HepG2 (cell line): ENCODE results near the gene MYO3B. TPM values are rescaled to one million over a fixed set of nuclear protein-coding genes. Genes with fewer than 3 reads are reported as not detected.

Experiments
- ATAC-seq: fragments of 200-7000 bp; cut with Tn5 transposase; 3 replicates; pipeline ENCODE4 v1.9.1; 2020; ENCODE audit warnings: mild to moderate bottlenecking, moderate library complexity
- BruUV-seq: library from RNA; stranded (reverse); fragments of 400-500 nt; replicated peaks from 2 replicates; lab custom pipeline; 2021; lab: Mats Ljungman, UMichigan
- CTCF ChIA-PET: fragments of 300-600 bp; formaldehyde crosslinking; extraction: SDS; loops from one replicate; lab custom pipeline; 2021; ENCODE audit warnings: low total read pairs, inconsistent platforms, low intra/inter-chr PET ratio; lab: Yijun Ruan, JAX
- POLR2A ChIA-PET: fragments of 350-600 bp; sonication (Branson Sonifier 250); formaldehyde crosslinking; loops from one replicate; lab custom pipeline; 2020; ENCODE audit warnings: antibody characterized with exemption, inconsistent platforms; lab: Yijun Ruan, JAX
- DNase-seq: peaks from one replicate; pipeline ENCODE4 v3.0.0-alpha.2; 2015; ENCODE audit warnings: low spot score
- FAIRE-seq: peaks from 3 replicates; lab custom pipeline; 2011; peaks lifted over from hg19 to GRCh38; lab: Jason Lieb, UNC
- H2AFZ ChIP-seq: one replicate; pipeline ENCODE4 v1.6.1; 2011; ENCODE audit warnings: low read length, inconsistent platforms
- H3K27ac ChIP-seq: fragments of 300-600 bp; 3 replicates; pipeline ENCODE4 v1.8.0; 2011; ENCODE audit warnings: mixed run types, mild to moderate bottlenecking, mixed read lengths, low read length, inconsistent platforms; ENCODE audit not compliant: insufficient read depth; ENCODE audit errors: extremely low read length
- H3K27me3 ChIP-seq, 2 experiments: fragments of 200-600 bp in 1 of 2; 2 replicates in 1 of 2; 3 replicates in 1 of 2; pipeline versions ENCODE4 v1.6.0 to v1.8.0; 2011; ENCODE audit warnings: low read length in 2 of 2, mild to moderate bottlenecking in 2 of 2, moderate library complexity in 2 of 2, inconsistent platforms in 1 of 2; ENCODE audit not compliant: insufficient read depth in 2 of 2, control insufficient read depth in 1 of 2
- H3K36me3 ChIP-seq, 2 experiments: fragments of 200-600 bp in 1 of 2; replicated peaks in 1 of 2; 2 replicates in 1 of 2; 3 replicates in 1 of 2; pipeline versions ENCODE4 v1.5.1 to v1.8.0; 2011; ENCODE audit warnings: low read length in 2 of 2, inconsistent platforms in 1 of 2; ENCODE audit not compliant: insufficient read depth in 2 of 2, control insufficient read depth in 1 of 2
- H3K4me1 ChIP-seq: 2 replicates; pipeline ENCODE4 v1.5.1; 2012; ENCODE audit warnings: low read length, inconsistent platforms; ENCODE audit not compliant: insufficient read depth
- H3K4me2 ChIP-seq: 2 replicates; pipeline ENCODE4 v1.6.0; 2011; ENCODE audit warnings: low read depth, low read length, inconsistent platforms
- H3K4me3 ChIP-seq, 3 experiments: fragments of 200-600 bp in 1 of 3; sonication (generic), shearing (Covaris generic) in 1 of 3; replicated peaks in 1 of 3; 2 replicates each; pipeline ENCODE4 v1.5.1; 2011 to 2016; ENCODE audit warnings: low read length in 3 of 3, inconsistent platforms in 2 of 3, low read depth in 2 of 3, mild to moderate bottlenecking in 2 of 3, control low read depth in 1 of 3, mixed read lengths in 1 of 3; ENCODE audit not compliant: insufficient read depth in 1 of 3
- H3K79me2 ChIP-seq: one replicate; pipeline ENCODE4 v1.6.1; 2011; ENCODE audit warnings: low read length, inconsistent platforms; ENCODE audit not compliant: insufficient read depth
- H3K9ac ChIP-seq: 2 replicates; pipeline ENCODE4 v1.6.0; 2011; ENCODE audit warnings: mild to moderate bottlenecking, low read depth, low read length, inconsistent platforms; ENCODE audit not compliant: insufficient read depth
- H3K9me3 ChIP-seq: 2 replicates; pipeline ENCODE4 v1.5.1; 2012; ENCODE audit warnings: mild to moderate bottlenecking, low read length
- H4K20me1 ChIP-seq: 2 replicates; pipeline ENCODE4 v1.6.0; 2011; ENCODE audit warnings: inconsistent platforms, mild to moderate bottlenecking, low read length, moderate library complexity; ENCODE audit not compliant: insufficient read depth
- CBX1 ChIP-seq: IDR thresholded peaks from one replicate; pipeline ENCODE4 v1.6.1; 2016; ENCODE audit warnings: antibody characterized with exemption, low read depth
- GABPA ChIP-seq, 2 experiments: IDR thresholded peaks; 2 replicates each; pipeline ENCODE4 v1.6.1; 2011 to 2016; ENCODE audit warnings: low read depth in 2 of 2, low read length in 1 of 2, missing biosample characterization in 1 of 2, missing genetic modification characterization in 1 of 2
- GPN1 ChIP-seq: sonication (generic); formaldehyde crosslinking; IDR thresholded peaks from 2 replicates; pipeline ENCODE4 v1.5.1; 2020; ENCODE audit warnings: missing genetic modification reagents, borderline replicate concordance
- NFIB ChIP-seq: sonication (generic); formaldehyde crosslinking; IDR thresholded peaks from 2 replicates; pipeline ENCODE4 v1.9.0; 2021; ENCODE audit warnings: missing genetic modification reagents, mild to moderate bottlenecking, borderline replicate concordance
- NFYC ChIP-seq: IDR thresholded peaks from 2 replicates; pipeline ENCODE4 v1.6.1; 2016; ENCODE audit warnings: missing genetic modification reagents, missing compliant biosample characterization
- PAX8 ChIP-seq: sonication (generic); formaldehyde crosslinking; IDR thresholded peaks from 2 replicates; pipeline ENCODE4 v1.8.0; 2022; ENCODE audit warnings: mild to moderate bottlenecking, missing genetic modification reagents, borderline replicate concordance
- TP53 ChIP-seq: sonication (generic); formaldehyde crosslinking; conservative IDR thresholded peaks from 2 replicates; pipeline ENCODE4 v1.4.0; 2020; ENCODE audit warnings: missing genetic modification reagents
- ZMYM2 ChIP-seq: sonication (generic); formaldehyde crosslinking; IDR thresholded peaks from 2 replicates; pipeline ENCODE4 v1.8.0; 2022; ENCODE audit warnings: mild to moderate bottlenecking, missing genetic modification reagents
- ZNF614 ChIP-seq: IDR thresholded peaks from 2 replicates; pipeline ENCODE4 v1.6.1; 2018; ENCODE audit warnings: missing biosample characterization, missing genetic modification reagents, inconsistent platforms, borderline replicate concordance
- ZNF772 ChIP-seq: sonication (generic); formaldehyde crosslinking; IDR thresholded peaks from 2 replicates; pipeline ENCODE4 v1.5.0; 2020; ENCODE audit warnings: mild to moderate bottlenecking, missing genetic modification reagents
- ZNF790 ChIP-seq: sonication (generic); formaldehyde crosslinking; IDR thresholded peaks from 2 replicates; pipeline ENCODE4 v1.8.0; 2022; ENCODE audit warnings: missing genetic modification reagents, mild to moderate bottlenecking, borderline replicate concordance
- ZNF83 ChIP-seq: sonication (generic); formaldehyde crosslinking; IDR thresholded peaks from 2 replicates; pipeline ENCODE4 v1.4.0; 2020; ENCODE audit warnings: missing genetic modification reagents, mild to moderate bottlenecking, borderline replicate concordance
- ZNF839 ChIP-seq: sonication (generic); formaldehyde crosslinking; IDR thresholded peaks from 2 replicates; pipeline ENCODE4 v1.4.0; 2020; ENCODE audit warnings: missing genetic modification reagents, mild to moderate bottlenecking, borderline replicate concordance
- WGBS: methylation state at CpG from one replicate; pipeline ENCODE4 v1.1.6; 2017; ENCODE audit warnings: low lambda C conversion rate; 5-methylcytosine and 5-hydroxymethylcytosine counted together
- in situ Hi-C: cut with HindIII; loops from 2 replicates; pipeline ENCODE4 v1.10.0; 2017; ENCODE audit warnings: low pct_unique_long_range_greater_than_20kb; ENCODE audit not compliant: extremely low pct_ligation_motif_present
- intact Hi-C: fragments of 100-400 bp; cut with micrococcal nuclease; formaldehyde crosslinking; loops from one replicate; pipeline ENCODE4 v1.10.0; 2022; ENCODE audit not compliant: unreplicated experiment
- polyA plus RNA-seq, 8 experiments: library from polyadenylated mRNA; depleted of rRNA in 3 of 8; stranded (reverse) in 7 of 8; unstranded in 1 of 8; fragments of >200 nt; fragmentation: Illumina TruSeq in 4 of 8; extraction: Trizol in 4 of 8; gene quantifications; 2 replicates each; pipeline versions ENCODE4 v1.2.1 to v1.2.3, GENCODE V29; 2011 to 2016; ENCODE audit warnings: low read depth in 4 of 8, missing spikeins in 1 of 8, mixed read lengths in 1 of 8; ENCODE audit not compliant: insufficient read depth in 1 of 8
- total RNA-seq, 5 experiments: library from RNA; depleted of rRNA; stranded (reverse); fragments of >200 nt; fragmentation: Illumina TruSeq; extraction: Trizol; gene quantifications; 2 replicates each; pipeline ENCODE4 v1.2.3, GENCODE V29; 2016; ENCODE audit warnings: low read depth in 1 of 5
- TF ChIP-seq, protein P1 (sequence below): sonication (generic); formaldehyde crosslinking; IDR thresholded peaks from 2 replicates; pipeline ENCODE4 v1.4.0; 2020; ENCODE audit warnings: missing genetic modification reagents
- TF ChIP-seq, protein P2 (sequence below): sonication (generic); formaldehyde crosslinking; IDR thresholded peaks from 2 replicates; pipeline ENCODE4 v1.5.1; 2020; ENCODE audit warnings: mild to moderate bottlenecking, missing genetic modification reagents, moderate library complexity

MYO3B gene
- total and polyA plus RNA-seq, 2 of the 13 experiments (the other 11 are each of a cell fraction or from before 2014, with no cell fraction given): 0.01 TPM; not detected in 1

DNA sequence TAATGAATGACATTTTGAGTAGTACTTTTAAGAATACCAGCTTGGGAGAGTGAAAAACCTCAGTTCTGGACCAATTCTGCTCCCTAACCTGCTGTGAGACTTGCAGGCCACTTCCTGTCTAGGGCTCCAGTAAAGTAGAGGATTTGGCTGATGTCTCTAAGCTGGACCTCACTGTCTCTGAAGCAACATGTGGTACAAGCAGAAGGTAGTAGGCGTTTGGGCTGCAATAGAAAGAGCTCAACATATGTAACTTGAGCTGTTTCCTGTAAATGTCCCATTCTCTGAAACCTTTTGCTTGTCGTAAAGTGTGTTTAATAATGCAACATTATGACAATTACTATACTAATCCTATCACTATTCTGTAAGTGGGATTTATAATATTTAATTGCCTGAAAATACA lies 213.1 kb downstream of the MYO3B start:
- intact Hi-C loops (no loop called here), in situ Hi-C loops (no loop called here)
- ChIA-PET POLR2A (no interaction called here), CTCF (no interaction called here)
- H3K4me1 ChIP-seq: peaks cover 16% of the 10 kb centered on the region
- 19% methylated on average over 2 of the region's 2 CpGs for WGBS
- FAIRE-seq (no peak), ATAC-seq (no peak), DNase-seq (no peak)
- TF ChIP-seq ZNF614 (CRISPR knock-in tag) (no peak), ZNF83 (CRISPR knock-in tag) (no peak), ZNF772 (CRISPR knock-in tag) (no peak), ZMYM2 (no peak), ZNF839 (CRISPR knock-in tag) (no peak), GABPA (IDR thresholded peaks at IDR 0.05; ENCODE audit: low read depth, low read length) (no peak), GABPA (CRISPR knock-in tag; IDR thresholded peaks at IDR 0.05; ENCODE audit: low read depth) (no peak), NFYC (no peak), PAX8 (no peak), ZNF790 (CRISPR knock-in tag) (no peak), CBX1 (no peak), NFIB (no peak), TP53 (CRISPR knock-in tag) (no peak), GPN1 (CRISPR knock-in tag) (no peak)
- TF ChIP-seq, protein P1, sequence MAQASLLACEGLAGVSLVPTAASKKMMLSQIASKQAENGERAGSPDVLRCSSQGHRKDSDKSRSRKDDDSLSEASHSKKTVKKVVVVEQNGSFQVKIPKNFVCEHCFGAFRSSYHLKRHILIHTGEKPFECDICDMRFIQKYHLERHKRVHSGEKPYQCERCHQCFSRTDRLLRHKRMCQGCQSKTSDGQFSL (CRISPR knock-in tag): no peak
- TF ChIP-seq, protein P2, sequence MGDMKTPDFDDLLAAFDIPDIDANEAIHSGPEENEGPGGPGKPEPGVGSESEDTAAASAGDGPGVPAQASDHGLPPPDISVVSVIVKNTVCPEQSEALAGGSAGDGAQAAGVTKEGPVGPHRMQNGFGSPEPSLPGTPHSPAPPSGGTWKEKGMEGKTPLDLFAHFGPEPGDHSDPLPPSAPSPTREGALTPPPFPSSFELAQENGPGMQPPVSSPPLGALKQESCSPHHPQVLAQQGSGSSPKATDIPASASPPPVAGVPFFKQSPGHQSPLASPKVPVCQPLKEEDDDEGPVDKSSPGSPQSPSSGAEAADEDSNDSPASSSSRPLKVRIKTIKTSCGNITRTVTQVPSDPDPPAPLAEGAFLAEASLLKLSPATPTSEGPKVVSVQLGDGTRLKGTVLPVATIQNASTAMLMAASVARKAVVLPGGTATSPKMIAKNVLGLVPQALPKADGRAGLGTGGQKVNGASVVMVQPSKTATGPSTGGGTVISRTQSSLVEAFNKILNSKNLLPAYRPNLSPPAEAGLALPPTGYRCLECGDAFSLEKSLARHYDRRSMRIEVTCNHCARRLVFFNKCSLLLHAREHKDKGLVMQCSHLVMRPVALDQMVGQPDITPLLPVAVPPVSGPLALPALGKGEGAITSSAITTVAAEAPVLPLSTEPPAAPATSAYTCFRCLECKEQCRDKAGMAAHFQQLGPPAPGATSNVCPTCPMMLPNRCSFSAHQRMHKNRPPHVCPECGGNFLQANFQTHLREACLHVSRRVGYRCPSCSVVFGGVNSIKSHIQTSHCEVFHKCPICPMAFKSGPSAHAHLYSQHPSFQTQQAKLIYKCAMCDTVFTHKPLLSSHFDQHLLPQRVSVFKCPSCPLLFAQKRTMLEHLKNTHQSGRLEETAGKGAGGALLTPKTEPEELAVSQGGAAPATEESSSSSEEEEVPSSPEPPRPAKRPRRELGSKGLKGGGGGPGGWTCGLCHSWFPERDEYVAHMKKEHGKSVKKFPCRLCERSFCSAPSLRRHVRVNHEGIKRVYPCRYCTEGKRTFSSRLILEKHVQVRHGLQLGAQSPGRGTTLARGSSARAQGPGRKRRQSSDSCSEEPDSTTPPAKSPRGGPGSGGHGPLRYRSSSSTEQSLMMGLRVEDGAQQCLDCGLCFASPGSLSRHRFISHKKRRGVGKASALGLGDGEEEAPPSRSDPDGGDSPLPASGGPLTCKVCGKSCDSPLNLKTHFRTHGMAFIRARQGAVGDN (CRISPR knock-in tag): no peak
- no peak overlapping the region for H2AFZ ChIP-seq
- no peaks in the 10 kb centered on the region for H3K9me3 ChIP-seq
- BruUV-seq: no TSS peak
- H3K36me3 ChIP-seq: no peaks in the 10 kb centered on the region
- H3K27ac ChIP-seq: no peak overlapping the region
- no peak overlapping the region for H3K4me3 ChIP-seq
- H3K79me2 ChIP-seq: no peaks in the 10 kb centered on the region
- H3K9ac ChIP-seq: no peak overlapping the region
- no peak overlapping the region for H3K4me2 ChIP-seq
- no peaks in the 10 kb centered on the region for H4K20me1 ChIP-seq
- peaks cover 0 to 29% of the 10 kb centered on the region in 2 experiments; a peak in 3 of 5 replicates for H3K27me3 ChIP-seq
